Pancreas (tissue), 10 donors: ENCODE results near the gene SPINT2. TPM values are rescaled to one million over a fixed set of nuclear protein-coding genes. Genes with fewer than 3 reads are reported as not detected.
A peak's percentile ranks its signal among the peaks of the same experiment; 100 is the strongest.

Source experiments
- ATAC-seq, 4 donors: fragments of 200-7000 bp; cut with Tn5 transposase; one replicate each; pipeline versions ENCODE4 v1.8.0 to v1.9.1; 2020; ENCODE audit warnings: mild to moderate bottlenecking in 4 of 4, moderate library complexity in 4 of 4
- DNase-seq, 6 donors: peaks; one replicate each; pipeline ENCODE4 v3.0.0-alpha.2; 2020
- FAIRE-seq: peaks from 2 replicates; lab custom pipeline; 2012; peaks lifted over from hg19 to GRCh38; lab: Jason Lieb, UNC
- H3K27ac ChIP-seq, 4 donors: fragments of 200-600 bp; sonication (generic); 1 replicate in 3 of 4; 2 replicates in 1 of 4; pipeline versions ENCODE4 v1.5.0 to v1.8.0; 2020
- H3K27me3 ChIP-seq, 4 donors: fragments of 200-600 bp; one replicate each; pipeline ENCODE4 v1.8.0; 2021
- H3K36me3 ChIP-seq, 3 donors: fragments of 200-600 bp; sonication (generic) in 1 of 3; one replicate each; pipeline versions ENCODE4 v1.5.0 to v1.8.0; 2020 to 2021
- H3K4me1 ChIP-seq, 3 donors: fragments of 200-600 bp; one replicate each; pipeline ENCODE4 v1.8.0; 2021
- H3K4me3 ChIP-seq, 4 donors: fragments of 200-600 bp; sonication (generic) in 2 of 4; one replicate each; pipeline versions ENCODE4 v1.5.0 to v1.8.0; 2020 to 2021
- H3K9me3 ChIP-seq, 4 donors: fragments of 200-600 bp; one replicate each; pipeline ENCODE4 v1.8.0; 2021
- CTCF ChIP-seq, 4 donors: fragments of 200-600 bp; sonication (generic) in 3 of 4; IDR thresholded peaks; one replicate each; pipeline versions ENCODE4 v1.5.0 to v1.8.0; 2021; ENCODE audit warnings: antibody characterized with exemption in 4 of 4
- WGBS, 2 donors: extraction: QIAGEN DNeasy Blood & Tissue Kit; methylation state at CpG; one replicate each; pipeline ENCODE4 v1.1.7; 2013; 5-methylcytosine and 5-hydroxymethylcytosine counted together
- intact Hi-C, 3 donors: fragments of 100-400 bp; cut with DNase I; formaldehyde crosslinking; loops; one replicate each; pipeline versions ENCODE4 v1.11.1 to v1.14.2; 2022
- polyA plus RNA-seq, 2 donors: library from polyadenylated mRNA; stranded (reverse); fragments of 200-250 nt; gene quantifications; one replicate each; pipeline ENCODE4 v1.2.3, GENCODE V29; 2013
- total RNA-seq, 6 donors: library from RNA; stranded (reverse); fragmentation: NEBNext Ultra II Directional in 4 of 6; extraction: Animal tissue kit (Norgen Biotek cat#: 25700) in 4 of 6; gene quantifications; one replicate each; pipeline versions ENCODE4 v1.2.1 to v1.2.4, GENCODE V29; 2021 to 2023
- donor health status: healthy with polysubstance abuse.
- donor health status: DM: no; HTN: no; CAD: no; lungs with moderate emphysema.
- donor health status: DM: no; HTN: no; CAD: no.
- donor health status: control.
- donor health status: control.
- donor health status: Bipolar disorder and iron deficiency.
- donor health status: DM: yes; HTN: yes; CAD: no.
- donor health status: DM: no; HTN: no; CAD: no.
- donor health status: DM: no; HTN: no; CAD: no.
- donor health status: DM: yes; HTN: yes; CAD: no.

SPINT2 gene
- total and polyA plus RNA-seq, 8 donors: 121 to 337 (median 171) TPM

- peaks cover 2 to 7% (median 3%) of the 10 kb centered on the region in 3 donors for H3K4me1 ChIP-seq
- intact Hi-C loops: loop anchor here in 2 of 3 donors (5.0 to 10.0 kb wide), 3 partner anchors 72 to 425 kb away; no protein-coding TSS in a partner anchor
- peak; percentile 22 to 43 (median 24) for ATAC-seq
These were observed 55.3 kb downstream of the SPINT2 start, which contains the start of gene KCNK6 for GRCh38 chr19:38319421-38320258. TSS of gene KCNK6 (plus strand) at chr19:38319845. CDS start at chr19:38319951, 106 bp downstream.

GRCh38 chr19:38320969-38321339, 56.6 kb downstream of the SPINT2 start:
- H3K27ac ChIP-seq: no peak overlapping the region
- TF ChIP-seq CTCF (IDR thresholded peaks at IDR 0.05): no peak
- ATAC-seq (no peak), FAIRE-seq (no peak), DNase-seq (no peak)
- 71 to 84% methylated on average over 3 of the region's 3 CpGs for whole genome bisulfite sequencing, 2 donors
- H3K4me3 ChIP-seq: peak overlapping the region in 3 of 4 donors; percentile 69 to 93 (median 83)
- H3K4me1 ChIP-seq: peaks cover 0 to 7% (median 3%) of the 10 kb centered on the region in 3 donors
- H3K36me3 ChIP-seq: no peaks in the 10 kb centered on the region
- intact Hi-C loops: loop anchor here in 2 of 3 donors (5.0 to 10.0 kb wide), 3 partner anchors 74 to 426 kb away; no protein-coding TSS in a partner anchor
- no peaks in the 10 kb centered on the region for H3K27me3 ChIP-seq
- H3K9me3 ChIP-seq: no peaks in the 10 kb centered on the region

More at GRCh38 chr19:38319421-38320258, 55.3 kb downstream of the SPINT2 start, which contains the start of gene KCNK6:
- no peaks in the 10 kb centered on the region for H3K9me3 ChIP-seq
- no peaks in the 10 kb centered on the region for H3K36me3 ChIP-seq
- peak within 1 kb of the TSS; percentile 47 to 93 (median 76) for H3K4me3 ChIP-seq
- no peaks in the 10 kb centered on the region for H3K27me3 ChIP-seq
- FAIRE-seq (no peak), DNase-seq (peak; percentile 52 to 82 (median 63))
- peak within 1 kb of the TSS; percentile 39 to 73 (median 55) for H3K27ac ChIP-seq
- WGBS, 2 donors: 1 to 2% methylated on average over 65 to 76 of the region's 76 CpGs
- no peak for TF ChIP-seq CTCF (IDR thresholded peaks at IDR 0.05)

GRCh38 chr19:38321646-38322196, 57.3 kb downstream of the SPINT2 start:
- peaks cover 0 to 7% (median 0%) of the 10 kb centered on the region in 3 donors for H3K4me1 ChIP-seq
- FAIRE-seq: peak; percentile 47
- H3K4me3 ChIP-seq: peak overlapping the region in 1 of 4 donors; percentile 93
- ATAC-seq: peak in 3 of 4 donors; percentile 2 to 11 (median 3)
- H3K27ac ChIP-seq: no peak overlapping the region
- no peak for TF ChIP-seq CTCF (IDR thresholded peaks at IDR 0.05)
- intact Hi-C loops: loop anchor here in 2 of 3 donors (5.0 to 10.0 kb wide), 3 partner anchors 74 to 427 kb away; no protein-coding TSS in a partner anchor
- H3K9me3 ChIP-seq: no peaks in the 10 kb centered on the region
- peaks cover 0 to 3% (median 0%) of the 10 kb centered on the region in 3 donors for H3K36me3 ChIP-seq
- WGBS, 2 donors: 40% methylated on average over 11 of the region's 11 CpGs
- peak in 1 of 6 donors; percentile 40 for DNase-seq
- no peaks in the 10 kb centered on the region for H3K27me3 ChIP-seq

- intact Hi-C loops: loop anchor here in 2 of 3 donors (5.0 to 10.0 kb wide), 3 partner anchors 76 to 428 kb away; no protein-coding TSS in a partner anchor
- FAIRE-seq (no peak), DNase-seq (no peak), ATAC-seq (no peak)
- Histone ChIP-seq H3K4me1 (peaks cover 0 to 7% (median 0%) of the 10 kb centered on the region in 3 donors), H3K27ac (no peak overlapping the region), H3K4me3 (no peak overlapping the region), H3K36me3 (peaks cover 0 to 14% (median 4%) of the 10 kb centered on the region in 3 donors), H3K27me3 (no peaks in the 10 kb centered on the region), H3K9me3 (no peaks in the 10 kb centered on the region)
- no peak for TF ChIP-seq CTCF (IDR thresholded peaks at IDR 0.05)
- 66 to 70% methylated on average over 7 of the region's 7 CpGs for WGBS, 2 donors
These were observed 58.9 kb downstream of the SPINT2 start for GRCh38 chr19:38323291-38323690.
